Stimulated activated CD4-positive, alpha-beta T cell treated with anti-CD3 and anti-CD28 coated beads, Interleukin-12 subunit alpha, Interleukin-12 subunit beta, amount 100 ng/mL, for 24 hours (primary cell): Measurements from ENCODE around the gene KLK4.
"Not testable (repeated sequence)": the region's sequence is repeated elsewhere in the genome, so short reads cannot be mapped to it uniquely, and the experiment has no call there.

ENCODE experiments used
- DNase-seq, 2 experiments: peaks; one replicate each; pipeline ENCODE4 v3.0.0-alpha.2; 2020; ENCODE audit warnings: low read depth in 2 of 2

The KLK4 gene

GRCh38 chr19:50912727-50913716 is 1.8 kb upstream of the KLK4 start:
- DNase-seq, result no peak

GRCh38 chr19:50912102-50912599 is 956 bp upstream of the KLK4 start:
- DNase-seq, result no peak

- DNase-seq, result no peak
These were observed 473 bp downstream of the KLK4 start for GRCh38 chr19:50910722-50911121.

GRCh38 chr19:50909240-50910070 is 1.7 kb downstream of the KLK4 start:
- peak; percentile 14 to 40 for DNase-seq

GRCh38 chr19:50908336-50908735 is 2.9 kb downstream of the KLK4 start:
- DNase-seq, result no peak

GRCh38 chr19:50906217-50906616 is 5.0 kb downstream of the KLK4 start:
- peak in 1 of 2 experiments; percentile 36 for DNase-seq

GRCh38 chr19:50902640-50903039 is 8.6 kb downstream of the KLK4 start:
- DNase-seq, result no peak

GRCh38 chr19:50899569-50899968 is 11.6 kb downstream of the KLK4 start:
- no peak for DNase-seq

GRCh38 chr19:50898018-50898417 is 13.2 kb downstream of the KLK4 start:
- DNase-seq, result no peak

GRCh38 chr19:50897612-50898011 is 13.6 kb downstream of the KLK4 start:
- no peak for DNase-seq

- DNase-seq, result no peak
These were observed 14.0 kb downstream of the KLK4 start for GRCh38 chr19:50897191-50897607.

- DNase-seq, result no peak
These were observed 14.5 kb downstream of the KLK4 start for GRCh38 chr19:50896591-50897190.

GRCh38 chr19:50896089-50896590 is 15.1 kb downstream of the KLK4 start:
- not testable (repeated sequence) for DNase-seq

- DNase-seq, result no peak
These were observed 16.5 kb downstream of the KLK4 start for GRCh38 chr19:50894478-50895356.

GRCh38 chr19:50893047-50893736 is 18.0 kb downstream of the KLK4 start:
- no peak for DNase-seq

GRCh38 chr19:50891253-50891625 is 20.0 kb downstream of the KLK4 start:
- no peak for DNase-seq

- DNase-seq, result no peak
These were observed 20.6 kb downstream of the KLK4 start for GRCh38 chr19:50890422-50891252.

GRCh38 chr19:50889638-50890037 is 21.6 kb downstream of the KLK4 start:
- DNase-seq, result no peak

GRCh38 chr19:50882188-50882587 is 29.0 kb downstream of the KLK4 start:
- no peak for DNase-seq
